Measurements from ENCODE around the gene ZNF681. TPM values are rescaled to one million over a fixed set of nuclear protein-coding genes. Genes with fewer than 3 reads are reported as not detected.

Gene ZNF681
- total RNA-seq, 1 donor from 2014 or later: 11.5 TPM

GRCh38 chr19:23789246-23789645 is 30.6 kb upstream of the ZNF681 start:
- H3K27ac Mint-ChIP-seq: no peak overlapping the region
- no peaks in the 10 kb centered on the region for H3K27me3 Mint-ChIP-seq
- no peak for DNase-seq (ENCODE audit: low spot score, unreplicated experiment)
- no peak overlapping the region for H3K4me3 Mint-ChIP-seq (ENCODE audit: low read depth)
- TF ChIP-seq, protein P1, sequence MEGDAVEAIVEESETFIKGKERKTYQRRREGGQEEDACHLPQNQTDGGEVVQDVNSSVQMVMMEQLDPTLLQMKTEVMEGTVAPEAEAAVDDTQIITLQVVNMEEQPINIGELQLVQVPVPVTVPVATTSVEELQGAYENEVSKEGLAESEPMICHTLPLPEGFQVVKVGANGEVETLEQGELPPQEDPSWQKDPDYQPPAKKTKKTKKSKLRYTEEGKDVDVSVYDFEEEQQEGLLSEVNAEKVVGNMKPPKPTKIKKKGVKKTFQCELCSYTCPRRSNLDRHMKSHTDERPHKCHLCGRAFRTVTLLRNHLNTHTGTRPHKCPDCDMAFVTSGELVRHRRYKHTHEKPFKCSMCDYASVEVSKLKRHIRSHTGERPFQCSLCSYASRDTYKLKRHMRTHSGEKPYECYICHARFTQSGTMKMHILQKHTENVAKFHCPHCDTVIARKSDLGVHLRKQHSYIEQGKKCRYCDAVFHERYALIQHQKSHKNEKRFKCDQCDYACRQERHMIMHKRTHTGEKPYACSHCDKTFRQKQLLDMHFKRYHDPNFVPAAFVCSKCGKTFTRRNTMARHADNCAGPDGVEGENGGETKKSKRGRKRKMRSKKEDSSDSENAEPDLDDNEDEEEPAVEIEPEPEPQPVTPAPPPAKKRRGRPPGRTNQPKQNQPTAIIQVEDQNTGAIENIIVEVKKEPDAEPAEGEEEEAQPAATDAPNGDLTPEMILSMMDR (IDR thresholded peaks at IDR 0.05; ENCODE audit: unreplicated experiment): no peak
- peaks cover 32% of the 10 kb centered on the region for H3K36me3 Mint-ChIP-seq (ENCODE audit: insufficient read depth)
- H3K9me3 Mint-ChIP-seq (ENCODE audit: low read depth): peaks cover 6% of the 10 kb centered on the region
- H3K4me1 Mint-ChIP-seq (ENCODE audit: low read depth): peaks cover 8% of the 10 kb centered on the region

DNA sequence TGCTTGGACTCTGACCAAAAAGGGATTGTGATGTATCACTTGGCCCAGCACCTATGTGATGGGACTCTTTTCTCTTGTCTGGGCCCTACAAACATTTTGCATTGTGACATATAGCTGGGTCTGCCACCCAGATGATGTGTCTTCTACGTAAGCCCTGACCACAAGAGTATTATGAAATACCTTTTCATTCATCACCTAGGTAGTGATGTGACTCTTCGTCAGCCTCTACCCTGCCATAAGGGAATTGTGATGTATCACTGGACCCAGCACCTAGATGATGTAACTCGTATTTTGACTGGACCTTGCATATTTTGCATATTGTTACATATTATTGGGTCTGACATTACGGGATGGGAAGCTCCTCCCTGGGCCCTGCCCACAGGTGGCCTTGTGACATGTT is 29.7 kb upstream of the ZNF681 start:
- Mint-ChIP-seq H3K4me3 (ENCODE audit: low read depth) (no peak overlapping the region), H3K27me3 (no peaks in the 10 kb centered on the region), H3K36me3 (ENCODE audit: insufficient read depth) (peaks cover 32% of the 10 kb centered on the region), H3K4me1 (ENCODE audit: low read depth) (peaks cover 8% of the 10 kb centered on the region), H3K9me3 (ENCODE audit: low read depth) (peaks cover 5% of the 10 kb centered on the region), H3K27ac (no peak overlapping the region)
- TF ChIP-seq, protein P1 (IDR thresholded peaks at IDR 0.05; ENCODE audit: unreplicated experiment): no peak
- DNase-seq (ENCODE audit: low spot score, unreplicated experiment): no peak

DNA sequence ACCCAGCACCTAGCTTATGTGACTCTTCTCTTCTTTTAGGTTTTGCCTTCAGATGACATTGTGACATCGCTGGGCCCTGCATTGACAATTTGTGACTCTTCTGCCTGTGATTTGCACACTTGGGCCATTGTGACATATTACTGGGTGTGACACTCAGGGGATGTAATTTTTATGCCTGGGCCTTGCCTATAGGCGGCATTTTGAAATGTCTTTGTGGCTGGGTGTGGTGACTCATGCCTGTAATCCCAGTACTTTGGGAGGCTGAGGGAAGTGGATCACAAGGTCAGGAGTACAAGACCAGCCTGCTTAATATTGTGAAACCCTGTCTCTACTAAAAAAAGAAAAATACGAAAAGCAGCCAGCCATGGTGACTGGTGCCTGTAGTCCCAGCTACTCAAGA is 28.4 kb upstream of the ZNF681 start:
- H3K36me3 Mint-ChIP-seq (ENCODE audit: insufficient read depth): peaks cover 24% of the 10 kb centered on the region
- TF ChIP-seq, protein P1 (IDR thresholded peaks at IDR 0.05; ENCODE audit: unreplicated experiment): no peak
- no peaks in the 10 kb centered on the region for H3K9me3 Mint-ChIP-seq (ENCODE audit: low read depth)
- DNase-seq (ENCODE audit: low spot score, unreplicated experiment): no peak
- H3K4me3 Mint-ChIP-seq (ENCODE audit: low read depth): no peak overlapping the region
- H3K27ac Mint-ChIP-seq: no peak overlapping the region
- no peaks in the 10 kb centered on the region for H3K27me3 Mint-ChIP-seq
- H3K4me1 Mint-ChIP-seq (ENCODE audit: low read depth): no peaks in the 10 kb centered on the region

DNA sequence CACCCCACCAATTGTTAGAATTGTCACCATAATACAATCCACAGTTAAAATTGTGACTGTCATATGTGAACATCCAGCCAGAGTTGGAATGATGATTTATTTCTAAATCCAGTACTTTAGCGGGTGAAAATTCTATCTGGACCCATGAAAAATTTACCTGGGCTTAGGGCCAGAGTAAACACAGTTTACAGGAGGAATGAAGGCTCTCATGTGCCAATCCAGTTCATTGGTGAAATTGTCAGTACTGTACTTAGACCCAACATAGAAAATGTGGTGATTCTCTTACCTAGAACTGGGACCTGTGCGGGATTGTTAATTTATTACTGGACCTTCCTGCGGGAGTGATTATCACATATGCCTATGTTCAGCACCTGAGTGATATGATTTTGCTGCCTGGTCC is 27.3 kb upstream of the ZNF681 start:
- Mint-ChIP-seq H3K36me3 (ENCODE audit: insufficient read depth) (peaks cover 24% of the 10 kb centered on the region), H3K4me1 (ENCODE audit: low read depth) (no peaks in the 10 kb centered on the region), H3K9me3 (ENCODE audit: low read depth) (no peaks in the 10 kb centered on the region), H3K27ac (no peak overlapping the region), H3K27me3 (no peaks in the 10 kb centered on the region), H3K4me3 (ENCODE audit: low read depth) (no peak overlapping the region)
- DNase-seq (ENCODE audit: low spot score, unreplicated experiment): no peak
- TF ChIP-seq, protein P1 (IDR thresholded peaks at IDR 0.05; ENCODE audit: unreplicated experiment): no peak

GRCh38 chr19:23784274-23784673 is 25.6 kb upstream of the ZNF681 start:
- H3K9me3 Mint-ChIP-seq (ENCODE audit: low read depth): no peaks in the 10 kb centered on the region
- no peak for DNase-seq (ENCODE audit: low spot score, unreplicated experiment)
- no peaks in the 10 kb centered on the region for H3K4me1 Mint-ChIP-seq (ENCODE audit: low read depth)
- peaks cover 29% of the 10 kb centered on the region for H3K36me3 Mint-ChIP-seq (ENCODE audit: insufficient read depth)
- TF ChIP-seq, protein P1 (IDR thresholded peaks at IDR 0.05; ENCODE audit: unreplicated experiment): no peak
- no peak overlapping the region for H3K27ac Mint-ChIP-seq
- H3K27me3 Mint-ChIP-seq: no peaks in the 10 kb centered on the region
- no peak overlapping the region for H3K4me3 Mint-ChIP-seq (ENCODE audit: low read depth)
